Measurements from ENCODE around the gene C10orf67. TPM values are rescaled to one million over a fixed set of nuclear protein-coding genes. Genes with fewer than 3 reads are reported as not detected.
A peak's percentile ranks its signal among the peaks of the same experiment; 100 is the strongest.

C10orf67 gene
- polyA plus RNA-seq, 1 experiment, result 0.15 TPM

- ChIA-PET CTCF (interaction anchor here (1.2 kb wide), 1 partner anchor 17 kb away, joined by 3 read pairs; the partner anchor contains the start of gene C10orf67), POLR2A (no interaction called here)
- H3K27me3 ChIP-seq (ENCODE audit: control insufficient read depth, insufficient read depth, low read length), result no peaks in the 10 kb centered on the region
- no peaks in the 10 kb centered on the region for H3K36me3 ChIP-seq (ENCODE audit: control insufficient read depth, insufficient read depth, low read length)
- no peak for TF ChIP-seq CTCF (IDR thresholded peaks at IDR 0.05; ENCODE audit: insufficient read depth, low read depth, low read length)
- no peak overlapping the region for H3K4me3 ChIP-seq (ENCODE audit: low read depth, low read length)
- DNase-seq (ENCODE audit: low read depth), result no peak
Observed at GRCh38 chr10:23362069-23362830, 17.7 kb upstream of the C10orf67 start.

- DNase-seq (ENCODE audit: low read depth), result no peak
- CTCF ChIA-PET, result no interaction called here
- Histone ChIP-seq H3K4me3 (ENCODE audit: low read depth, low read length) (no peak overlapping the region), H3K36me3 (ENCODE audit: control insufficient read depth, insufficient read depth, low read length) (no peaks in the 10 kb centered on the region), H3K27me3 (ENCODE audit: control insufficient read depth, insufficient read depth, low read length) (no peaks in the 10 kb centered on the region)
- POLR2A ChIA-PET, result no interaction called here
- TF ChIP-seq CTCF (IDR thresholded peaks at IDR 0.05; ENCODE audit: insufficient read depth, low read depth, low read length), result no peak
Observed at GRCh38 chr10:23361665-23362064, 17.1 kb upstream of the C10orf67 start.

- TF ChIP-seq CTCF (IDR thresholded peaks at IDR 0.05; ENCODE audit: insufficient read depth, low read depth, low read length), result no peak
- no peak overlapping the region for H3K4me3 ChIP-seq (ENCODE audit: low read depth, low read length)
- no peaks in the 10 kb centered on the region for H3K36me3 ChIP-seq (ENCODE audit: control insufficient read depth, insufficient read depth, low read length)
- CTCF ChIA-PET, result interaction anchor here (1.6 kb wide), 1 partner anchor 10 kb away, joined by 3 read pairs; no protein-coding TSS in a partner anchor
- H3K27me3 ChIP-seq (ENCODE audit: control insufficient read depth, insufficient read depth, low read length), result no peaks in the 10 kb centered on the region
- DNase-seq (ENCODE audit: low read depth), result no peak
- POLR2A ChIA-PET, result interaction anchor here (0.6 kb wide), 1 partner anchor 33 kb away, joined by 3 read pairs; no protein-coding TSS in a partner anchor
Observed at GRCh38 chr10:23359692-23360380, 15.2 kb upstream of the C10orf67 start.

- DNase-seq (ENCODE audit: low read depth), result no peak
- H3K36me3 ChIP-seq (ENCODE audit: control insufficient read depth, insufficient read depth, low read length), result no peaks in the 10 kb centered on the region
- ChIA-PET CTCF (interaction anchor here (0.5 to 1.5 kb wide), 5 partner anchors 9 to 48 kb away, joined by 3 to 5 read pairs (median 3); no protein-coding TSS in a partner anchor), POLR2A (no interaction called here)
- TF ChIP-seq CTCF (IDR thresholded peaks at IDR 0.05; ENCODE audit: insufficient read depth, low read depth, low read length), result peak; percentile 28; the same call in 1 of the 2 replicates
- no peak overlapping the region for H3K4me3 ChIP-seq (ENCODE audit: low read depth, low read length)
- H3K27me3 ChIP-seq (ENCODE audit: control insufficient read depth, insufficient read depth, low read length), result no peaks in the 10 kb centered on the region
Observed at GRCh38 chr10:23358357-23358756, 13.8 kb upstream of the C10orf67 start.

- H3K36me3 ChIP-seq (ENCODE audit: control insufficient read depth, insufficient read depth, low read length), result no peaks in the 10 kb centered on the region
- CTCF ChIA-PET, result no interaction called here
- DNase-seq (ENCODE audit: low read depth), result no peak
- TF ChIP-seq CTCF (IDR thresholded peaks at IDR 0.05; ENCODE audit: insufficient read depth, low read depth, low read length), result no peak
- H3K27me3 ChIP-seq (ENCODE audit: control insufficient read depth, insufficient read depth, low read length), result no peaks in the 10 kb centered on the region
- no peak overlapping the region for H3K4me3 ChIP-seq (ENCODE audit: low read depth, low read length)
- POLR2A ChIA-PET, result no interaction called here
Observed at GRCh38 chr10:23354630-23355279, 10.2 kb upstream of the C10orf67 start.
